Progenitor cell of endocrine pancreas (in vitro differentiated cells): Measurements from ENCODE around the gene PRKCE. TPM values are rescaled to one million over a fixed set of nuclear protein-coding genes. Genes with fewer than 3 reads are reported as not detected.

ENCODE experiments used
- DNase-seq: peaks from one replicate; pipeline ENCODE4 v3.0.0; 2021; ENCODE audit warnings: low spot score; ENCODE audit not compliant: unreplicated experiment
- H3K27ac Mint-ChIP-seq: 2 replicates; pipeline ENCODE4 v1.8.0; 2021; ENCODE audit warnings: mild to moderate bottlenecking, moderate library complexity, mixed read lengths
- H3K27me3 Mint-ChIP-seq: 2 replicates; pipeline ENCODE4 v1.8.0; 2021; ENCODE audit warnings: mixed read lengths
- H3K36me3 Mint-ChIP-seq: 2 replicates; pipeline ENCODE4 v1.8.0; 2022; ENCODE audit warnings: mixed read lengths; ENCODE audit not compliant: insufficient read depth
- H3K4me1 Mint-ChIP-seq: 2 replicates; pipeline ENCODE4 v1.8.0; 2021; ENCODE audit warnings: low read depth, mixed read lengths
- H3K4me3 Mint-ChIP-seq: 2 replicates; pipeline ENCODE4 v1.8.0; 2021; ENCODE audit warnings: low read depth, mild to moderate bottlenecking, moderate library complexity, mixed read lengths
- H3K9me3 Mint-ChIP-seq: 2 replicates; pipeline ENCODE4 v1.8.0; 2021; ENCODE audit warnings: low read depth, mixed read lengths
- CTCF ChIP-seq: fragments of 200-600 bp; sonication (generic); IDR thresholded peaks from one replicate; pipeline ENCODE4 v1.5.0; 2021; ENCODE audit warnings: antibody characterized with exemption, mild to moderate bottlenecking; ENCODE audit not compliant: unreplicated experiment
- total RNA-seq: library from RNA; stranded (reverse); gene quantifications from 2 replicates; pipeline ENCODE4 v1.2.1, GENCODE V29; 2021

The PRKCE gene
- total RNA-seq, 1 donor from 2014 or later, result 4.2 TPM

GRCh38 chr2:45610281-45611019, 41.0 kb upstream of the PRKCE start:
- Mint-ChIP-seq H3K4me1 (peaks cover 7% of the 10 kb centered on the region), H3K27me3 (no peaks in the 10 kb centered on the region), H3K27ac (peak overlapping the region; percentile 95), H3K36me3 (no peaks in the 10 kb centered on the region), H3K4me3 (peak overlapping the region; percentile 94), H3K9me3 (no peaks in the 10 kb centered on the region)
- peak; percentile 21 for DNase-seq
- TF ChIP-seq CTCF, result peak; percentile 29

- Mint-ChIP-seq H3K36me3 (no peaks in the 10 kb centered on the region), H3K4me3 (peak within 1 kb of the TSS; percentile 94), H3K9me3 (no peaks in the 10 kb centered on the region), H3K4me1 (peaks cover 7% of the 10 kb centered on the region), H3K27ac (peak within 1 kb of the TSS; percentile 95), H3K27me3 (no peaks in the 10 kb centered on the region)
- no peak for TF ChIP-seq CTCF
- DNase-seq, result peak; percentile 90
These were observed 40.2 kb upstream of the PRKCE start, which contains the start of gene SRBD1 for GRCh38 chr2:45611020-45611859. Gene SRBD1, minus strand, starts transcription at chr2:45611267. Its CDS starts 5,826 bp downstream, at chr2:45605441.

GRCh38 chr2:45612285-45612684, 39.2 kb upstream of the PRKCE start:
- no peaks in the 10 kb centered on the region for H3K9me3 Mint-ChIP-seq
- no peak for TF ChIP-seq CTCF
- peaks cover 7% of the 10 kb centered on the region for H3K4me1 Mint-ChIP-seq
- no peak for DNase-seq
- H3K4me3 Mint-ChIP-seq, result peak overlapping the region; percentile 94
- no peak overlapping the region for H3K27ac Mint-ChIP-seq
- no peaks in the 10 kb centered on the region for H3K27me3 Mint-ChIP-seq
- no peaks in the 10 kb centered on the region for H3K36me3 Mint-ChIP-seq

- Mint-ChIP-seq H3K4me3 (no peak overlapping the region), H3K9me3 (no peaks in the 10 kb centered on the region), H3K36me3 (no peaks in the 10 kb centered on the region), H3K27ac (no peak overlapping the region), H3K4me1 (peaks cover 7% of the 10 kb centered on the region), H3K27me3 (no peaks in the 10 kb centered on the region)
- no peak for DNase-seq
- TF ChIP-seq CTCF, result no peak
These were observed 38.7 kb upstream of the PRKCE start for GRCh38 chr2:45612731-45613130.

- H3K4me1 Mint-ChIP-seq, result peaks cover 6% of the 10 kb centered on the region
- H3K27me3 Mint-ChIP-seq, result no peaks in the 10 kb centered on the region
- no peak for TF ChIP-seq CTCF
- H3K9me3 Mint-ChIP-seq, result no peaks in the 10 kb centered on the region
- no peak for DNase-seq
- no peaks in the 10 kb centered on the region for H3K36me3 Mint-ChIP-seq
- no peak overlapping the region for H3K27ac Mint-ChIP-seq
- no peak overlapping the region for H3K4me3 Mint-ChIP-seq
These were observed 37.1 kb upstream of the PRKCE start for GRCh38 chr2:45614330-45614729.
